ENCODE measurements around the gene KLK6.

The KLK6 gene

GRCh38 chr19:50932018-50932689, 37.2 kb downstream of the KLK6 start:
- Histone ChIP-seq H3K4ac (ENCODE audit: low read depth in 1 of 2, low read length in 2 of 2) (no peak overlapping the region), H3K9ac (ENCODE audit: low read length) (no peak overlapping the region), H3K14ac (ENCODE audit: low read length in 2 of 2) (no peak overlapping the region), H2BK5ac (ENCODE audit: low read depth, low read length, poor library complexity, severe bottlenecking) (no peak overlapping the region), H3K9me3 (ENCODE audit: control insufficient read depth, low read length) (no peaks in the 10 kb centered on the region), H3K36me3 (ENCODE audit: control insufficient read depth in 1 of 2, insufficient read depth in 2 of 2, low read depth in 1 of 2, low read length in 2 of 2) (no peaks in the 10 kb centered on the region), H4K91ac (ENCODE audit: low read length) (no peak overlapping the region), H2AK5ac (ENCODE audit: low read length, severe bottlenecking) (no peak overlapping the region), H3K23ac (ENCODE audit: low read length in 2 of 2) (no peak overlapping the region), H2BK15ac (ENCODE audit: low read depth, poor library complexity, severe bottlenecking) (no peak overlapping the region), H3K4me3 (ENCODE audit: insufficient read depth in 1 of 2, low read depth in 1 of 2, low read length in 2 of 2) (no peak overlapping the region), H2AFZ (ENCODE audit: low read depth, low read length) (no peak overlapping the region), H3K27ac (ENCODE audit: low read length, poor library complexity, severe bottlenecking) (no peak overlapping the region), H2BK12ac (ENCODE audit: low read length in 2 of 2) (no peak overlapping the region), H2BK120ac (ENCODE audit: low read depth, low read length) (no peak overlapping the region), H3K4me1 (ENCODE audit: control insufficient read depth, insufficient read depth, low read depth, low read length) (no peaks in the 10 kb centered on the region), H3K4me2 (ENCODE audit: low read length, poor library complexity, severe bottlenecking) (no peak overlapping the region), H3K18ac (ENCODE audit: low read depth in 1 of 2, low read length in 2 of 2) (no peak overlapping the region), H3K79me1 (replicated peaks; ENCODE audit: low read length, poor library complexity, severe bottlenecking) (no peaks in the 10 kb centered on the region), H3K27me3 (ENCODE audit: control insufficient read depth in 1 of 2, insufficient read depth in 1 of 2, low read length in 2 of 2) (peaks cover 0 to 42% of the 10 kb centered on the region in 2 experiments), H4K8ac (ENCODE audit: low read length) (no peak overlapping the region)
- WGBS, result 87% methylated on average over 10 of the region's 11 CpGs
- no peak for DNase-seq

GRCh38 chr19:50931023-50931422, 38.4 kb downstream of the KLK6 start:
- H2BK120ac ChIP-seq (ENCODE audit: low read depth, low read length), result no peak overlapping the region
- H3K4me2 ChIP-seq (ENCODE audit: low read length, poor library complexity, severe bottlenecking), result no peak overlapping the region
- no peaks in the 10 kb centered on the region for H3K79me1 ChIP-seq (replicated peaks; ENCODE audit: low read length, poor library complexity, severe bottlenecking)
- DNase-seq, result no peak
- H2AFZ ChIP-seq (ENCODE audit: low read depth, low read length), result no peak overlapping the region
- no peaks in the 10 kb centered on the region for H3K9me3 ChIP-seq (ENCODE audit: control insufficient read depth, low read length)
- no peak overlapping the region for H3K9ac ChIP-seq (ENCODE audit: low read length)
- H2BK5ac ChIP-seq (ENCODE audit: low read depth, low read length, poor library complexity, severe bottlenecking), result no peak overlapping the region
- H4K8ac ChIP-seq (ENCODE audit: low read length), result no peak overlapping the region
- no peaks in the 10 kb centered on the region for H3K36me3 ChIP-seq (ENCODE audit: control insufficient read depth in 1 of 2, insufficient read depth in 2 of 2, low read depth in 1 of 2, low read length in 2 of 2)
- no peak overlapping the region for H2AK5ac ChIP-seq (ENCODE audit: low read length, severe bottlenecking)
- no peaks in the 10 kb centered on the region for H3K4me1 ChIP-seq (ENCODE audit: control insufficient read depth, insufficient read depth, low read depth, low read length)
- H3K23ac ChIP-seq (ENCODE audit: low read length in 2 of 2), result no peak overlapping the region
- no peak overlapping the region for H3K4ac ChIP-seq (ENCODE audit: low read depth in 1 of 2, low read length in 2 of 2)
- H2BK15ac ChIP-seq (ENCODE audit: low read depth, poor library complexity, severe bottlenecking), result no peak overlapping the region
- peaks cover 0 to 45% of the 10 kb centered on the region in 2 experiments for H3K27me3 ChIP-seq (ENCODE audit: control insufficient read depth in 1 of 2, insufficient read depth in 1 of 2, low read length in 2 of 2)
- no peak overlapping the region for H3K14ac ChIP-seq (ENCODE audit: low read length in 2 of 2)
- no peak overlapping the region for H2BK12ac ChIP-seq (ENCODE audit: low read length in 2 of 2)
- H4K91ac ChIP-seq (ENCODE audit: low read length), result no peak overlapping the region
- H3K27ac ChIP-seq (ENCODE audit: low read length, poor library complexity, severe bottlenecking), result no peak overlapping the region
- no peak overlapping the region for H3K18ac ChIP-seq (ENCODE audit: low read depth in 1 of 2, low read length in 2 of 2)
- no peak overlapping the region for H3K4me3 ChIP-seq (ENCODE audit: insufficient read depth in 1 of 2, low read depth in 1 of 2, low read length in 2 of 2)

- no peaks in the 10 kb centered on the region for H3K79me1 ChIP-seq (replicated peaks; ENCODE audit: low read length, poor library complexity, severe bottlenecking)
- H2BK12ac ChIP-seq (ENCODE audit: low read length in 2 of 2), result no peak overlapping the region
- H3K23ac ChIP-seq (ENCODE audit: low read length in 2 of 2), result no peak overlapping the region
- no peaks in the 10 kb centered on the region for H3K4me1 ChIP-seq (ENCODE audit: control insufficient read depth, insufficient read depth, low read depth, low read length)
- no peak overlapping the region for H2BK15ac ChIP-seq (ENCODE audit: low read depth, poor library complexity, severe bottlenecking)
- no peak overlapping the region for H3K18ac ChIP-seq (ENCODE audit: low read depth in 1 of 2, low read length in 2 of 2)
- no peak overlapping the region for H2BK120ac ChIP-seq (ENCODE audit: low read depth, low read length)
- H3K36me3 ChIP-seq (ENCODE audit: control insufficient read depth in 1 of 2, insufficient read depth in 2 of 2, low read depth in 1 of 2, low read length in 2 of 2), result no peaks in the 10 kb centered on the region
- H2AK5ac ChIP-seq (ENCODE audit: low read length, severe bottlenecking), result no peak overlapping the region
- no peak overlapping the region for H2AFZ ChIP-seq (ENCODE audit: low read depth, low read length)
- no peak overlapping the region for H3K14ac ChIP-seq (ENCODE audit: low read length in 2 of 2)
- H3K4me2 ChIP-seq (ENCODE audit: low read length, poor library complexity, severe bottlenecking), result no peak overlapping the region
- 67% methylated on average over 5 of the region's 5 CpGs for whole genome bisulfite sequencing
- H2BK5ac ChIP-seq (ENCODE audit: low read depth, low read length, poor library complexity, severe bottlenecking), result no peak overlapping the region
- no peak overlapping the region for H4K91ac ChIP-seq (ENCODE audit: low read length)
- H3K4ac ChIP-seq (ENCODE audit: low read depth in 1 of 2, low read length in 2 of 2), result no peak overlapping the region
- DNase-seq, result no peak
- H3K9ac ChIP-seq (ENCODE audit: low read length), result no peak overlapping the region
- H3K4me3 ChIP-seq (ENCODE audit: insufficient read depth in 1 of 2, low read depth in 1 of 2, low read length in 2 of 2), result no peak overlapping the region
- H3K9me3 ChIP-seq (ENCODE audit: control insufficient read depth, low read length), result no peaks in the 10 kb centered on the region
- H3K27ac ChIP-seq (ENCODE audit: low read length, poor library complexity, severe bottlenecking), result no peak overlapping the region
- no peak overlapping the region for H4K8ac ChIP-seq (ENCODE audit: low read length)
- H3K27me3 ChIP-seq (ENCODE audit: control insufficient read depth in 1 of 2, insufficient read depth in 1 of 2, low read length in 2 of 2), result peaks cover 0 to 39% of the 10 kb centered on the region in 2 experiments
These were observed 40.6 kb downstream of the KLK6 start for GRCh38 chr19:50928831-50929230.

- H2BK12ac ChIP-seq (ENCODE audit: low read length in 2 of 2), result no peak overlapping the region
- H2BK120ac ChIP-seq (ENCODE audit: low read depth, low read length), result no peak overlapping the region
- no peaks in the 10 kb centered on the region for H3K79me1 ChIP-seq (replicated peaks; ENCODE audit: low read length, poor library complexity, severe bottlenecking)
- 88% methylated on average over 10 of the region's 11 CpGs for WGBS
- H3K14ac ChIP-seq (ENCODE audit: low read length in 2 of 2), result no peak overlapping the region
- no peak overlapping the region for H3K27ac ChIP-seq (ENCODE audit: low read length, poor library complexity, severe bottlenecking)
- no peaks in the 10 kb centered on the region for H3K36me3 ChIP-seq (ENCODE audit: control insufficient read depth in 1 of 2, insufficient read depth in 2 of 2, low read depth in 1 of 2, low read length in 2 of 2)
- H2AFZ ChIP-seq (ENCODE audit: low read depth, low read length), result no peak overlapping the region
- H3K9me3 ChIP-seq (ENCODE audit: control insufficient read depth, low read length), result no peaks in the 10 kb centered on the region
- no peak overlapping the region for H3K23ac ChIP-seq (ENCODE audit: low read length in 2 of 2)
- no peak overlapping the region for H2AK5ac ChIP-seq (ENCODE audit: low read length, severe bottlenecking)
- no peak overlapping the region for H4K91ac ChIP-seq (ENCODE audit: low read length)
- no peaks in the 10 kb centered on the region for H3K4me1 ChIP-seq (ENCODE audit: control insufficient read depth, insufficient read depth, low read depth, low read length)
- no peak overlapping the region for H3K4ac ChIP-seq (ENCODE audit: low read depth in 1 of 2, low read length in 2 of 2)
- H3K18ac ChIP-seq (ENCODE audit: low read depth in 1 of 2, low read length in 2 of 2), result no peak overlapping the region
- no peak overlapping the region for H2BK5ac ChIP-seq (ENCODE audit: low read depth, low read length, poor library complexity, severe bottlenecking)
- DNase-seq, result no peak
- no peak overlapping the region for H4K8ac ChIP-seq (ENCODE audit: low read length)
- no peak overlapping the region for H3K9ac ChIP-seq (ENCODE audit: low read length)
- peaks cover 0 to 44% of the 10 kb centered on the region in 2 experiments for H3K27me3 ChIP-seq (ENCODE audit: control insufficient read depth in 1 of 2, insufficient read depth in 1 of 2, low read length in 2 of 2)
- no peak overlapping the region for H2BK15ac ChIP-seq (ENCODE audit: low read depth, poor library complexity, severe bottlenecking)
- H3K4me2 ChIP-seq (ENCODE audit: low read length, poor library complexity, severe bottlenecking), result no peak overlapping the region
- H3K4me3 ChIP-seq (ENCODE audit: insufficient read depth in 1 of 2, low read depth in 1 of 2, low read length in 2 of 2), result no peak overlapping the region
These were observed 43.2 kb downstream of the KLK6 start for GRCh38 chr19:50926144-50926543.

Measured in mesenchymal stem cell (in vitro differentiated cells and primary cell).